Panc1 (cell line): ENCODE measurements around the gene DCST1. TPM values are rescaled to one million over a fixed set of nuclear protein-coding genes. Genes with fewer than 3 reads are reported as not detected.

ENCODE experiments used
- ATAC-seq: fragments of 200-7000 bp; cut with Tn5 transposase; 2 replicates; pipeline ENCODE4 v1.9.1; 2020; ENCODE audit warnings: mild to moderate bottlenecking, moderate library complexity
- BruUV-seq: library from RNA; stranded (reverse); fragments of 400-500 nt; replicated peaks from 2 replicates; lab custom pipeline; 2021; lab: Mats Ljungman, UMichigan
- CTCF ChIA-PET: fragments of 300-600 bp; sonication (Branson Sonifier 250); formaldehyde crosslinking; loops from one replicate; lab custom pipeline; 2022; ENCODE audit warnings: antibody characterized with exemption; lab: Charles Lee
- POLR2A ChIA-PET: fragments of 300-600 bp; sonication (Branson Sonifier 250); formaldehyde crosslinking; loops from one replicate; lab custom pipeline; 2022; ENCODE audit warnings: antibody characterized with exemption; lab: Charles Lee
- DNase-seq: peaks from one replicate; pipeline ENCODE4 v3.0.0-alpha.2; 2010; ENCODE audit warnings: low read depth, low spot score
- H3K27ac ChIP-seq: 2 replicates; pipeline ENCODE4 v1.5.1; 2011; ENCODE audit warnings: mild to moderate bottlenecking, low read length, inconsistent platforms
- H3K27me3 ChIP-seq: fragments of 200-500 bp; sonication (Bioruptor generic); 2 replicates; pipeline ENCODE4 v1.6.0; 2014; ENCODE audit warnings: low read length, inconsistent platforms; ENCODE audit not compliant: control insufficient read depth, insufficient read depth
- H3K36me3 ChIP-seq: fragments of 200-500 bp; sonication (Bioruptor generic); 2 replicates; pipeline ENCODE4 v1.5.1; 2014; ENCODE audit warnings: inconsistent platforms, mild to moderate bottlenecking, low read length, moderate library complexity; ENCODE audit not compliant: control insufficient read depth, insufficient read depth
- H3K4me1 ChIP-seq: 2 replicates; pipeline ENCODE4 v1.5.1; 2011; ENCODE audit warnings: inconsistent platforms, mild to moderate bottlenecking, low read length, moderate library complexity; ENCODE audit not compliant: control insufficient read depth, insufficient read depth
- H3K4me3 ChIP-seq, 2 experiments: 2 replicates each; pipeline ENCODE4 v1.5.1; 2011 to 2012; ENCODE audit warnings: low read depth in 2 of 2, low read length in 2 of 2, mild to moderate bottlenecking in 2 of 2, inconsistent platforms in 1 of 2, moderate library complexity in 1 of 2
- H3K9me3 ChIP-seq: fragments of 200-500 bp; sonication (Bioruptor generic); 2 replicates; pipeline ENCODE4 v1.5.1; 2014; ENCODE audit warnings: low read depth, mild to moderate bottlenecking, inconsistent platforms, low read length, moderate library complexity; ENCODE audit not compliant: control insufficient read depth, insufficient read depth
- CTCF ChIP-seq: fragments of 450-650 bp; IDR thresholded peaks from 2 replicates; pipeline ENCODE4 v1.5.1; 2017; ENCODE audit warnings: mild to moderate bottlenecking
- POLR2AphosphoS5 ChIP-seq: IDR thresholded peaks from 2 replicates; pipeline ENCODE4 v1.6.1; 2012; ENCODE audit warnings: mild to moderate bottlenecking, low read depth, low read length, moderate library complexity
- REST ChIP-seq, 2 experiments: IDR thresholded peaks; 2 replicates each; pipeline ENCODE4 v1.6.1; 2011 to 2012; ENCODE audit warnings: low read depth in 2 of 2, control low read depth in 1 of 2, low read length in 1 of 2, mild to moderate bottlenecking in 1 of 2, moderate library complexity in 1 of 2; ENCODE audit not compliant: insufficient read depth in 1 of 2
- SIN3A ChIP-seq: IDR thresholded peaks from 2 replicates; pipeline ENCODE4 v1.6.1; 2012; ENCODE audit warnings: low read depth, mild to moderate bottlenecking, low read length, moderate library complexity, borderline replicate concordance; ENCODE audit not compliant: insufficient read depth
- TCF7L2 ChIP-seq: IDR thresholded peaks from 2 replicates; pipeline ENCODE4 v1.6.1; 2011; ENCODE audit warnings: mild to moderate bottlenecking, low read depth, low read length, inconsistent platforms
- in situ Hi-C: cut with HindIII; loops from 2 replicates; pipeline ENCODE4 v1.10.0; 2016; ENCODE audit warnings: low sequenced_read_pairs, low pct_unique_long_range_greater_than_20kb
- intact Hi-C: fragments of 100-400 bp; cut with micrococcal nuclease; formaldehyde crosslinking; loops from one replicate; pipeline ENCODE4 v1.10.0; 2022; ENCODE audit not compliant: unreplicated experiment
- total RNA-seq: library from RNA; stranded (reverse); gene quantifications from one replicate; pipeline ENCODE4 v1.2.1, GENCODE V29; 2021; ENCODE audit not compliant: unreplicated experiment

Gene DCST1
- total RNA-seq, 1 experiment from 2014 or later, result not detected

- TF ChIP-seq POLR2AphosphoS5 (no peak), SIN3A (no peak), REST (IDR thresholded peaks at IDR 0.05; ENCODE audit: insufficient read depth in 1 of 2, low read depth in 2 of 2, low read length in 1 of 2) (no peak), CTCF (no peak), TCF7L2 (no peak)
- intact Hi-C loops, result no loop called here
- no peaks in the 10 kb centered on the region for H3K4me1 ChIP-seq
- H3K27me3 ChIP-seq, result no peaks in the 10 kb centered on the region
- H3K9me3 ChIP-seq, result no peaks in the 10 kb centered on the region
- in situ Hi-C loops, result no loop called here
- ChIA-PET CTCF (no interaction called here), POLR2A (no interaction called here)
- no peak overlapping the region for H3K4me3 ChIP-seq
- DNase-seq (no peak), ATAC-seq (no peak)
- H3K36me3 ChIP-seq, result no peaks in the 10 kb centered on the region
- H3K27ac ChIP-seq, result no peak overlapping the region
- no TSS peak for BruUV-seq
These were observed 2.3 kb downstream of the DCST1 start for GRCh38 chr1:155035936-155036335.

GRCh38 chr1:155037043-155037442 lies 3.4 kb downstream of the DCST1 start:
- Histone ChIP-seq H3K9me3 (no peaks in the 10 kb centered on the region), H3K4me3 (no peak overlapping the region), H3K36me3 (no peaks in the 10 kb centered on the region), H3K27me3 (no peaks in the 10 kb centered on the region), H3K4me1 (no peaks in the 10 kb centered on the region), H3K27ac (no peak overlapping the region)
- ATAC-seq (no peak), DNase-seq (no peak)
- in situ Hi-C loops (no loop called here), intact Hi-C loops (no loop called here)
- TF ChIP-seq CTCF (no peak), REST (IDR thresholded peaks at IDR 0.05; ENCODE audit: insufficient read depth in 1 of 2, low read depth in 2 of 2, low read length in 1 of 2) (no peak), TCF7L2 (no peak), SIN3A (no peak), POLR2AphosphoS5 (no peak)
- CTCF ChIA-PET, result interaction anchor here (0.6 to 0.7 kb wide), 2 partner anchors 24 to 37 kb away, joined by 3 to 7 read pairs; no protein-coding TSS in a partner anchor
- no TSS peak for BruUV-seq
- POLR2A ChIA-PET, result no interaction called here
